Amniotic stem cell (primary cell): ENCODE data around the gene KRT36.
A peak's percentile ranks its signal among the peaks of the same experiment; 100 is the strongest.

Source experiments
- DNase-seq: peaks from one replicate; lab custom pipeline; 2025; lab: John Stamatoyannopoulos, UW

KRT36 gene

DNA sequence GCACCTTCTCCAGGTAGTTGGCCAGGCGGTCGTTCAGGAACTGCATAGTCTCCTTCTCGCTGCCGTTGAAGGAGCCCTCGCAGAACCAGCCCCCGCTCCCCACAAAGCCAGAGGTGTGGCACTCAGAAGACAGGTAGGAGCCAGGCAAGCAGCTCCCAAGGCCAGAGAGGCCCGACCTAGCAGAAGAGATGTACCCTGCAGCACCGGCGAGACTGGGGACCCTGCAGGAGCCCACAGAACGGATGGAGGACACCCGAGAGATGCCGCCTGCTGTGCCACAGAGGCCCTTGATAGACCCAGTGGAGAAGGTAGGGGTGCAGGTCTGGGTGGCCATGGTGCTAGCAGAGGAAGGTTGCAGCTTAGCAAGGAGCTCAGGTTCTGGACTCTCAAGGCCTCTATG is at the start of gene KRT36:
KRT36 (minus strand) TSS at position 380 of the 400 bp plus-strand sequence; CDS start at position 334, 46 bp downstream.
- no peak for DNase-seq

GRCh38 chr17:41539071-41539492 is 49.4 kb upstream of the KRT36 start:
- DNase-seq = no peak

GRCh38 chr17:41538565-41538991 is 48.9 kb upstream of the KRT36 start:
- no peak for DNase-seq

GRCh38 chr17:41537990-41538389 is 48.3 kb upstream of the KRT36 start:
- no peak for DNase-seq

DNA sequence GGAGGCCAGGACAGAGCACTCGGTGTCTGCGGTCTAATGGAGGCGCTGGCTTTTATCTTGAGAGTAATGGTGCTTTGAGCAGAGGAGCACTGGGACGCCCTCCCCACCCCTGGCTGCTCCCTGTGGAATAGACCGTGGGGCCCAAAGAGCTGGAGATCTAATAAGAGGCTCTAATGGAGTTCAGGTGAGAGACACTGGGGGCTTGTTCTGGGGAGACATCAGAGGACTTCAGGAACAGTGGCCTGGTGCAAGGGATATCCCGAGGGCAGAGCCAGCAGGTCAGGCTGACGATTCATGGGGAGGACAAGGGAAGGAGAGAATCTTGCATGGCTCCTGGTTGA is 47.9 kb upstream of the KRT36 start:
- no peak for DNase-seq

- no peak for DNase-seq
These were observed 47.3 kb upstream of the KRT36 start for GRCh38 chr17:41536741-41537613.

GRCh38 chr17:41535764-41536481 is 46.2 kb upstream of the KRT36 start:
- no peak for DNase-seq

DNA sequence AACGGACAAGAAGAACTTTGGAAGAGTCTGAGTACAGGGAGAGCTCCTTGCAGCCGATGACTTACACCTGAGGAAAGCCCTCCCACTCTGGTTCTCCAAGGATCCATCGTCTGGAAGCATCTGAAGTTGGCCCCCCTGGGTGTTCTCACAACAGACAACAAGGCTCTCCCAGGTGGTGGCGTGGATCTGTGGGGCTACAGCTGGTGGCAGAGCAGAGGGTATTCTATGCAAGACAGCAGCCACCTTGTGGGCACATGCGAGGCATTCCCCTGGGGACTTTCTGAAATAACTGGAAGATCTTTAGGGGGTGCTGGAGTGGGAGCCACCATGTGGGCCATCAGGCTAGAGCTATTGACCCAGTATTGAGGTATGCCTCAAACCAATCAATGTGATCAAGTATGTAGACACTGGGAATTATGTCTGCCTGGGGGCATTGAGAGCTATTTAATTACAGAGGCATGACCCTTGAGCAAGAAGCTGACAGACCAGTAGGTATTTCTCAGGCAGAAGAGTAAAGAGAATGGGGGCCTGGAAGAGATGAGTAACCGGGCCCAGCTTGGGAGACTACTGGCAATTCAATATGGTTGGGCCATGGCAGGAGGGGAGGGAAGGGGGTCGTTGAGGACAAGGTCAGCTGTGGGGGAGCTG is 45.3 kb upstream of the KRT36 start:
- no peak for DNase-seq

DNA sequence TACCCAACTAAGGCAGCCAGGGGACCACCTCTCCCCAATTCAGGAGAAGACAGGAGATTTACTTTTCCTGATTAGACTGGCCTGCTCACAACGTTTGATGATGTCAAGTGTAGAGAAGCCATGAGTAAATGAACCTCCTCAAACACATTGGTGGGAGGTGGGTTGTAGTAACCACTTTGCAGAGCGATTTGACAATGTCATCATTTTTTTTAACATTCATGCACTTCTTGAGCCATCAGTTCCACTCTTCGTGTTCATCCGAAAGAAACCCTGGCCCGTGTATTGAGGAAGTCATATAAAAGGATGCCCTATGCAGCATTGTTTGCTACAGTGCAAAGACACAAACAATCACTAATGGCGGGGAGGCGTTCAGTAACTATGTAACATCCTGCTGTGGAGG is 43.9 kb upstream of the KRT36 start:
- no peak for DNase-seq

GRCh38 chr17:41532947-41533570 is 43.3 kb upstream of the KRT36 start:
- no peak for DNase-seq

DNA sequence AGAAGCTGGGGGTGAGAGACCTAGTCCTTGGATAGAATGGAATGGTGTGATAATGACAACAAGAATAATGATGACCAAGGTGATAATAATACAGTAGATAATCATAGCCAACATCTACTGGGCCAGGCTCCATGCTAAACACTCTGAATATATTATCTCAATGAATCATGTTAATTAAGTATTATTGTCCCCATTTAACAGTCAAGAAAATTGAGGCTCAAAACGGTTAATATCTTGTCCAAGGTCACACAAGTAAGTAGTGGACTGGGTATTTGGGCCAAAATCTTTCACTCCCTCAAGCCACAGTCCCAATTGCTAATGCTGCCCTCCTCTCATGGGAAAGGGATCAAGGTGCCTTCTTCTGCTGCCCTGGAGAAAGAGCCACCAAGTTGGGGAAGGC is 42.3 kb upstream of the KRT36 start:
- no peak for DNase-seq

DNA sequence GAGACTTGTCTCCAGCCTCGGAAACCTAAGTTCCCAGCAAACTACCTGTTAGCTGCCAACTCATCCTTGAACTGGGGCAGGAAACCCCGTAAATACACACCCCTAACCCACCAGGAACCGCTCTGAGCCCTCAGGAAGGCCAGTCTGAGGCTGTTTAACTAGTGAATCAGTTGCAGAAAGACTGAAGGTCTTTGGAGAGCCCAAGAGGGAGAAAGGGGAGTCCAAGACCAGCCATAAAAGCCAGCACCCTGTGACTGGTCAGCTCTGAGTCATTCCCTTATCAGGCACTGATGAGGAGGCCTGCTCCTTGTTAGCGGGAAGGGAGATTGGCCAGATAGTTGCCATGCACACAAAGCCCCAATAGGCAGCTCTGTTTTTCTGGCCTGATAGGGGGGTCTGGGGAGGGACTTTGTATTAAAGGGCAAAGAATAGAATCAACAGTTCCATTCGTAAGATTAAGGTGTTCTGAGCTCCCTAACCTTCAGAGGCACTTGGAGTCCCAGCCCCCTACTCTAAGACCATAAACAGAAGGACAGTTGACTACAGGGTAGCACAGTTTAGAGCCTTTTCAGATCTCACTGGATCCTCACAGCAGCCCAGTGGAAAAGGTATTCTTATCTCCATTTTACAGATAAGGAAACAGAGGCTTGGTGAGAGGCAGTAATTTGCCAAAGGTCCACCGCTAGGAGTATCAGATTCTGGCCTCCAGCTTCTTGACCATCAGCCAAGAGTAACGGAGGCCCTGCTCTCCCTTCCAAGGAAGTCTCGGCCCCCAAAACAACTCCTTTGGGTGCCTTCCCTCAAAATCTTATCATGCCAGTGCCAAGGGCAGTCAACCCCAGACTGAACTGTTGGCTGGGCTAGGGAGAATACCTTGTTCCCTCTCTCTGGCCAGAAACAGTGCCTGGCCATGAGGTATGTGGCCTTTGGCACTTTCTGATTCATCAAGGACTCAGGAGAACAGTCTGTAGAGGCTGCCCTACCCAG is 40.6 kb upstream of the KRT36 start:
- peak; percentile 86 for DNase-seq

DNA sequence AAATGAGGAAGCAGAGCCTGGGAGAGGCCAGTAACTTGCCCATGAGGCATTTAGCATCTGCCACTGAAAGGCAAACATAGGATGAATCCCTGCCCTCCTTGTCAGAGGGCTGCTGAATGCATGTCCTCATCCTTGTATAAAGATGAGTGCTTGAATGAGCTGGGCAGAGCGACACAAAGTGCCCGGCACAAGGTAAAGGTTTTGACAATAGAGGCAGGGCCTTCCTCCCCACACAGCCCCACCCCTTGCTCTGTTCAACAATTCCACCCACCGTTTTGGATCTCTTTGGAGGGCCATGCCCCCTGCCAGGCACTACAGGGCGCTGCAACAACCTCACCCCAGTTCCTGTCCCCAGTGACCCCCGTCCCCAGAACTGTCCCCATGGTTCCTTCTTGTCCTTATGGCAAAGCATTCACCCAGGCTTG is 39.8 kb upstream of the KRT36 start:
- DNase-seq = no peak

GRCh38 chr17:41528959-41529353 is 39.2 kb upstream of the KRT36 start:
- DNase-seq = no peak

GRCh38 chr17:41527063-41528023 is 37.6 kb upstream of the KRT36 start:
- DNase-seq = no peak

- DNase-seq = no peak
These were observed 34.6 kb upstream of the KRT36 start for GRCh38 chr17:41524261-41524660.

- DNase-seq = no peak
These were observed 34.1 kb upstream of the KRT36 start for GRCh38 chr17:41523787-41524186.

- no peak for DNase-seq
These were observed 33.5 kb upstream of the KRT36 start for GRCh38 chr17:41523225-41523593.

- no peak for DNase-seq
These were observed 32.9 kb upstream of the KRT36 start for GRCh38 chr17:41522301-41523224.
